ENCODE data around the gene CCDC102A. TPM values are rescaled to one million over a fixed set of nuclear protein-coding genes. Genes with fewer than 3 reads are reported as not detected.
A peak's percentile ranks its signal among the peaks of the same experiment; 100 is the strongest.

The CCDC102A gene
- total RNA-seq, 6 donors from 2014 or later: 8.2 to 41.9 (median 16.5) TPM

DNA sequence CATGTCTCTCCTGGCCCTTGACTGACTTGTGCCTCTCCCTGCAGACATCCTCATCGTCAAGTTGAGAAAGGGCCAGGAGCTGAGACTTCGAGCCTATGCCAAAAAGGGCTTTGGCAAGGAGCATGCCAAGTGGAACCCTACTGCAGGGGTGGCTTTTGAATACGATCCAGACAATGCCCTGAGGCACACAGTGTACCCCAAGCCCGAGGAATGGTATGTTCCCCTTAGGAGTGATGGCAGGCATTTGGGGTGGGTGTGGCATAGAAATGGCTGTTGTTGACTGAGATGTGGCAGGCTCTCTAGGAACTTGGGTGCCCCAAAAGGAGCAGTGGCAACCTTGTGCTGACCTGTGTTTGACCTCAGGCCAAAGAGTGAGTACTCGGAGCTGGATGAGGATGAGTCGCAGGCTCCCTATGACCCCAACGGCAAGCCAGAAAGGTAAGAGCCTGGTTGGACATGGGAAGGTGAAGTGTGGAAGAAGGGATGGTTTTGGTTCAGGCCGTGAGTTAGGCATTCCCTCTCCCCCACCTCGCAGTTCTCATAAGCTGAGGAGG lies 66.4 kb downstream of the CCDC102A start:
- ATAC-seq (ENCODE audit: low FRiP score in 2 of 2): peak in 1 of 2 donors; percentile 44
- no peaks in the 10 kb centered on the region for H3K27me3 ChIP-seq
- TF ChIP-seq EP300 (IDR thresholded peaks at IDR 0.05) (peak in 1 of 4 donors; percentile 7), POLR2A (IDR thresholded peaks at IDR 0.05) (no peak), POLR2AphosphoS5 (IDR thresholded peaks at IDR 0.05) (no peak)
- TF ChIP-seq, protein P1, sequence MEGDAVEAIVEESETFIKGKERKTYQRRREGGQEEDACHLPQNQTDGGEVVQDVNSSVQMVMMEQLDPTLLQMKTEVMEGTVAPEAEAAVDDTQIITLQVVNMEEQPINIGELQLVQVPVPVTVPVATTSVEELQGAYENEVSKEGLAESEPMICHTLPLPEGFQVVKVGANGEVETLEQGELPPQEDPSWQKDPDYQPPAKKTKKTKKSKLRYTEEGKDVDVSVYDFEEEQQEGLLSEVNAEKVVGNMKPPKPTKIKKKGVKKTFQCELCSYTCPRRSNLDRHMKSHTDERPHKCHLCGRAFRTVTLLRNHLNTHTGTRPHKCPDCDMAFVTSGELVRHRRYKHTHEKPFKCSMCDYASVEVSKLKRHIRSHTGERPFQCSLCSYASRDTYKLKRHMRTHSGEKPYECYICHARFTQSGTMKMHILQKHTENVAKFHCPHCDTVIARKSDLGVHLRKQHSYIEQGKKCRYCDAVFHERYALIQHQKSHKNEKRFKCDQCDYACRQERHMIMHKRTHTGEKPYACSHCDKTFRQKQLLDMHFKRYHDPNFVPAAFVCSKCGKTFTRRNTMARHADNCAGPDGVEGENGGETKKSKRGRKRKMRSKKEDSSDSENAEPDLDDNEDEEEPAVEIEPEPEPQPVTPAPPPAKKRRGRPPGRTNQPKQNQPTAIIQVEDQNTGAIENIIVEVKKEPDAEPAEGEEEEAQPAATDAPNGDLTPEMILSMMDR (IDR thresholded peaks at IDR 0.05): no peak
- peak overlapping the region in 3 of 4 donors; percentile 14 to 59 (median 31) for H3K27ac ChIP-seq
- no peak for DNase-seq
- no peaks in the 10 kb centered on the region for H3K9me3 ChIP-seq
- 72 to 83% methylated on average over 7 to 9 of the region's 9 CpGs for WGBS, 2 donors
- peaks cover 31 to 99% (median 80%) of the 10 kb centered on the region in 4 donors for H3K36me3 ChIP-seq
- peaks cover 19 to 62% (median 37%) of the 10 kb centered on the region in 4 donors for H3K4me1 ChIP-seq
- no peak overlapping the region for H3K4me3 ChIP-seq

DNA sequence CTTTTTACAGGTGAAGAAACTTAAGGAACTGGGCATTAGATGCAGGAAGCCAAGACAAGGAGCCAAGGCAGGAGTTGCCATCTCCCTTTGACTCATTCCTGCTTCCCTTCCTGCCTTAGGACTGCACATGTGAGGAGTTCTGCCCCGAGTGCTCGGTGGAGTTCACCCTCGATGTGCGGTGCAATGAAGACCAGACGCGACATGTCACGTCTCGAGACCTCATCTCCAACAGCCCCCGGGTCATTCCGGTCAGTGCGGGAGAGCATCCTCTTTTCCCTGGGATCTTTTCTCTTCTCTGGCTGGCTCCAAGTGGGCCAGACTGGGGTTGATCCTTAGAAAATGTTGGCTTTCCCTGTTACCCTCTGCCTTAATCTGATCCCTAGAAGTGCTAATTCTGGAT lies 67.3 kb downstream of the CCDC102A start:
- Histone ChIP-seq H3K27ac (peak overlapping the region in 1 of 4 donors; percentile 14), H3K4me1 (peaks cover 29 to 67% (median 40%) of the 10 kb centered on the region in 4 donors), H3K9me3 (no peaks in the 10 kb centered on the region), H3K4me3 (no peak overlapping the region), H3K36me3 (peaks cover 31 to 99% (median 80%) of the 10 kb centered on the region in 4 donors), H3K27me3 (no peaks in the 10 kb centered on the region)
- WGBS, 2 donors: 85 to 90% methylated on average over 11 of the region's 11 CpGs
- ATAC-seq (ENCODE audit: low FRiP score in 2 of 2): no peak
- TF ChIP-seq EP300 (IDR thresholded peaks at IDR 0.05) (no peak), POLR2A (IDR thresholded peaks at IDR 0.05) (no peak), POLR2AphosphoS5 (IDR thresholded peaks at IDR 0.05) (no peak)
- TF ChIP-seq, protein P1 (IDR thresholded peaks at IDR 0.05): no peak
- no peak for DNase-seq

DNA sequence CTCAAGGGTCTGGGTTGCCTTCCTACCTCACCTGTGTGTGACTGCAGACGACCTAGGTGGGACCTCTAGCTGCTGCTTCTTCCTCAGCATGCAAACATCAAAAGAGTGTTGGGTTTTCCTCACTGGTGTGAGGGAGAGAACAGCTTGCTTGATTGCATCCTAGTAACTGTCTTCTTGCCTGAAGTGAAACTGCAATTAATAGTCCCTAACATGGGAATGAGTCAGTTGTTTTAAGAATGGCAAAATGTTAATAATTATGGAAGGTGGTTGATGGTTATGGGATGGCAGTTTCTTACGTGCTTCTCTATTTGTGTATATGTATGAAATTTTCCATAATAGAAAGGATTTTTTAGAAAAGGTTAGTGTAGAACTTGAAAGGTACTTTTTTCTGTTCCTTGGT lies 68.0 kb downstream of the CCDC102A start:
- WGBS, 2 donors: 89% methylated on average over 2 of the region's 2 CpGs
- no peak overlapping the region for H3K4me3 ChIP-seq
- no peak overlapping the region for H3K27ac ChIP-seq
- H3K27me3 ChIP-seq: no peaks in the 10 kb centered on the region
- peaks cover 29 to 95% (median 73%) of the 10 kb centered on the region in 4 donors for H3K36me3 ChIP-seq
- H3K9me3 ChIP-seq: no peaks in the 10 kb centered on the region
- H3K4me1 ChIP-seq: peaks cover 36 to 74% (median 47%) of the 10 kb centered on the region in 4 donors
- TF ChIP-seq POLR2A (IDR thresholded peaks at IDR 0.05) (no peak), POLR2AphosphoS5 (IDR thresholded peaks at IDR 0.05) (no peak)
- TF ChIP-seq, protein P1 (IDR thresholded peaks at IDR 0.05): no peak
- ATAC-seq (ENCODE audit: low FRiP score in 2 of 2) (no peak), DNase-seq (no peak)

DNA sequence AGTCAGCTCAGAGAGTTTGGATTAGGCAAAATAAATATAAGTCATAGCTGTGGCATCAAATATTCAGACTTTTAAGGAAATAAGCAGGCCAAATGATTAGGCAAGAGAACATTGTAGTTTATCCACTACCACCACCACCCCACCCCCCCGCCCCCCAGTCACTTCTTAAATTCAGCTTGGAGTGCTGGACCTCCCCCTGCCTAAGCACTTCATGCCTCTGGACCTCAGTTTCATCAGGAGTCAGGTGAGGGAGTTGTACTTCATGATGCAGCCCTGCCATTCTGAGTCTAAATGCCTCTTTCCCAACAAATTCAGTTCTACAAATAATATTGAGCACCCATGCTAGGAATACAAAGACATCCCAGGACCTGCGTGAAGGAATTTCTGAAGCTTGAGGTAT lies 71.8 kb downstream of the CCDC102A start:
- no peak overlapping the region for H3K4me3 ChIP-seq
- H3K27me3 ChIP-seq: no peaks in the 10 kb centered on the region
- no peaks in the 10 kb centered on the region for H3K9me3 ChIP-seq
- H3K27ac ChIP-seq: peak overlapping the region in 2 of 4 donors; percentile 31 to 60
- TF ChIP-seq POLR2AphosphoS5 (IDR thresholded peaks at IDR 0.05): no peak
- TF ChIP-seq POLR2A (IDR thresholded peaks at IDR 0.05): no peak
- TF ChIP-seq, protein P1 (IDR thresholded peaks at IDR 0.05): no peak
- no peak for TF ChIP-seq EP300 (IDR thresholded peaks at IDR 0.05)
- no peak for ATAC-seq (ENCODE audit: low FRiP score in 2 of 2)
- DNase-seq: no peak
- H3K4me1 ChIP-seq: peaks cover 22 to 51% (median 29%) of the 10 kb centered on the region in 4 donors
- 66 to 81% methylated on average over 2 of the region's 2 CpGs for WGBS, 2 donors
- peaks cover 18 to 71% (median 54%) of the 10 kb centered on the region in 4 donors for H3K36me3 ChIP-seq

DNA sequence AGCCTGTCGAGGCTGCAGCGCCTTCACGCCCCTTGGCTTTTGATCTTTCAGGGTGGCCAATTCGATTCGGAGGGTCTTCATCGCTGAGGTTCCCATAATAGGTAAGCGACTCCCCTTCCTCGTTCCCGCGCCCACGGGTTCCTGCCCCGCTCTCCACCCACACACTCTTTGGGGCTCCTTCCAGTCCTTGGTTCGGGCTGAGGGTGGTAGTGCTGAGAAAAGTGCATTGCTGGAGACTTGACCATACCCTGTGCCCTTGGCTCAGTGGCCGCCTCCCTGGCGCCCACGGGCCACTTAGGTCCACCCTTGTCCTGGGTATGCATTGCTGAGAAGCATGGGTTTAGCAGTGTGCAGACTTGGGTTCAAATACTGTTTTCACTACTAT lies 73.4 kb downstream of the CCDC102A start:
- Histone ChIP-seq H3K4me3 (peak overlapping the region; percentile 91 to 99 (median 94)), H3K9me3 (no peaks in the 10 kb centered on the region), H3K4me1 (peaks cover 22 to 47% (median 27%) of the 10 kb centered on the region in 4 donors), H3K27me3 (no peaks in the 10 kb centered on the region), H3K27ac (peak overlapping the region; percentile 84 to 97 (median 94)), H3K36me3 (peaks cover 21 to 71% (median 50%) of the 10 kb centered on the region in 4 donors)
- TF ChIP-seq POLR2AphosphoS5 (IDR thresholded peaks at IDR 0.05) (no peak), EP300 (IDR thresholded peaks at IDR 0.05) (no peak), POLR2A (IDR thresholded peaks at IDR 0.05) (no peak)
- TF ChIP-seq, protein P1 (IDR thresholded peaks at IDR 0.05): no peak
- ATAC-seq (ENCODE audit: low FRiP score in 2 of 2) (peak; percentile 47 to 58), DNase-seq (peak in 1 of 2 donors; percentile 74)
- WGBS, 2 donors: 0% methylated on average over 12 to 15 of the region's 16 CpGs

Measured in upper lobe of left lung (tissue), 6 donors.